CD14-positive monocyte (primary cell): ENCODE data around the gene FOS. TPM values are rescaled to one million over a fixed set of nuclear protein-coding genes. Genes with fewer than 3 reads are reported as not detected.

ENCODE experiments used
- DNase-seq, 3 donors: peaks; one replicate each; pipeline ENCODE4 v3.0.0-alpha.2; 2011 to 2022
- H2AFZ ChIP-seq: 2 replicates; pipeline ENCODE4 v1.6.0; 2012; ENCODE audit warnings: mild to moderate bottlenecking, low read depth, low read length, inconsistent platforms; ENCODE audit not compliant: insufficient read depth, poor library complexity, severe bottlenecking
- H3K27ac ChIP-seq, 2 donors: 1 replicate in 1 of 2; 2 replicates in 1 of 2; pipeline ENCODE4 v1.5.1; 2012 to 2013; ENCODE audit warnings: low read length in 2 of 2, control low read depth in 1 of 2, inconsistent platforms in 1 of 2, low read depth in 1 of 2, mild to moderate bottlenecking in 1 of 2
- H3K27me3 ChIP-seq, 2 donors: one replicate each; pipeline versions ENCODE4 v1.6.0 to v1.6.1; 2011 to 2013; ENCODE audit warnings: low read length in 2 of 2; ENCODE audit not compliant: control insufficient read depth in 2 of 2, insufficient read depth in 2 of 2
- H3K36me3 ChIP-seq, 2 donors: replicated peaks in 1 of 2; 1 replicate in 1 of 2; 2 replicates in 1 of 2; pipeline versions ENCODE4 v1.5.1 to v1.6.1; 2012 to 2013; ENCODE audit warnings: low read length in 2 of 2, control low read depth in 1 of 2, inconsistent platforms in 1 of 2, mild to moderate bottlenecking in 1 of 2; ENCODE audit not compliant: insufficient read depth in 2 of 2, control insufficient read depth in 1 of 2
- H3K4me1 ChIP-seq, 2 donors: 1 replicate in 1 of 2; 2 replicates in 1 of 2; pipeline versions ENCODE4 v1.5.1 to v1.6.1; 2012 to 2013; ENCODE audit warnings: low read length in 2 of 2, control low read depth in 1 of 2, inconsistent platforms in 1 of 2, mild to moderate bottlenecking in 1 of 2, moderate library complexity in 1 of 2; ENCODE audit not compliant: insufficient read depth in 2 of 2, control insufficient read depth in 1 of 2
- H3K4me2 ChIP-seq: replicated peaks from 2 replicates; pipeline ENCODE3; 2012; ENCODE audit warnings: low read length, moderate library complexity, mild to moderate bottlenecking; ENCODE audit not compliant: poor library complexity, severe bottlenecking; ENCODE audit errors: extremely low read depth
- H3K4me3 ChIP-seq, 3 experiments: fragments of 200-600 bp in 1 of 3; sonication (generic) in 1 of 3; replicated peaks in 1 of 3; 1 replicate in 2 of 3; 2 replicates in 1 of 3; pipeline ENCODE4 v1.5.1; 2011 to 2013; ENCODE audit warnings: low read length in 3 of 3, mild to moderate bottlenecking in 3 of 3, control low read depth in 2 of 3, low read depth in 2 of 3, inconsistent platforms in 1 of 3, moderate library complexity in 1 of 3
- H3K79me2 ChIP-seq: 2 replicates; pipeline ENCODE4 v1.6.0; 2012; ENCODE audit warnings: mild to moderate bottlenecking, control low read depth, inconsistent platforms, low read length, moderate library complexity; ENCODE audit not compliant: insufficient read depth
- H3K9ac ChIP-seq: 2 replicates; pipeline ENCODE4 v1.6.0; 2017; ENCODE audit warnings: low read length, mild to moderate bottlenecking; ENCODE audit not compliant: insufficient read depth, poor library complexity, severe bottlenecking
- H3K9me3 ChIP-seq, 2 donors: replicated peaks in 1 of 2; 1 replicate in 1 of 2; 2 replicates in 1 of 2; pipeline versions ENCODE4 v1.5.1 to v1.6.1; 2012 to 2013; ENCODE audit warnings: low read length in 2 of 2, control low read depth in 1 of 2; ENCODE audit not compliant: control insufficient read depth in 1 of 2, insufficient read depth in 1 of 2
- H4K20me1 ChIP-seq: 2 replicates; pipeline ENCODE4 v1.6.0; 2012; ENCODE audit warnings: mild to moderate bottlenecking, low read length, control low read depth, moderate library complexity; ENCODE audit not compliant: insufficient read depth
- H3K27ac Mint-ChIP-seq, 7 donors: one replicate each; pipeline ENCODE4 v1.8.0; 2020; ENCODE audit warnings: mild to moderate bottlenecking in 7 of 7, mixed read lengths in 7 of 7, moderate library complexity in 6 of 7, inconsistent platforms in 2 of 7
- H3K27me3 Mint-ChIP-seq, 3 donors: one replicate each; pipeline ENCODE4 v1.8.0; 2021 to 2022; ENCODE audit warnings: low read depth in 3 of 3, mild to moderate bottlenecking in 3 of 3, mixed read lengths in 3 of 3, moderate library complexity in 3 of 3, inconsistent platforms in 1 of 3
- H3K36me3 Mint-ChIP-seq, 2 donors: one replicate each; pipeline ENCODE4 v1.8.0; 2020; ENCODE audit warnings: mixed read lengths in 2 of 2, inconsistent platforms in 1 of 2, mild to moderate bottlenecking in 1 of 2
- H3K4me1 Mint-ChIP-seq: one replicate; pipeline ENCODE4 v1.8.0; 2020; ENCODE audit warnings: mild to moderate bottlenecking, mixed read lengths
- H3K4me3 Mint-ChIP-seq, 2 donors: one replicate each; pipeline ENCODE4 v1.8.0; 2020; ENCODE audit warnings: mild to moderate bottlenecking in 2 of 2, mixed read lengths in 2 of 2, moderate library complexity in 1 of 2
- H3K9me3 Mint-ChIP-seq, 7 donors: one replicate each; pipeline ENCODE4 v1.8.0; 2020 to 2022; ENCODE audit warnings: mixed read lengths in 7 of 7, mild to moderate bottlenecking in 6 of 7, moderate library complexity in 6 of 7, inconsistent platforms in 2 of 7
- WGBS: methylation state at CpG from one replicate; pipeline ENCODE4 v1.1.5; 2013; ENCODE audit warnings: missing lambda C conversion rate; ENCODE audit not compliant: insufficient coverage; 5-methylcytosine and 5-hydroxymethylcytosine counted together
- intact Hi-C, 2 donors: fragments of 100-400 bp; cut with micrococcal nuclease; formaldehyde crosslinking; loops; one replicate each; pipeline versions ENCODE4 v1.15.0 to v1.15.1; 2023
- polyA plus RNA-seq, 3 donors: library from polyadenylated mRNA; depleted of rRNA in 1 of 3; unstranded in 2 of 3; stranded (reverse) in 1 of 3; fragments of 300-500 nt in 2 of 3; fragments of >200 nt in 1 of 3; fragmentation: Illumina TruSeq in 2 of 3; gene quantifications; 1 replicate in 2 of 3; 2 replicates in 1 of 3; pipeline ENCODE4 v1.2.3, GENCODE V29; 2012 to 2021
- TF ChIP-seq, protein P1 (sequence below): fragments of 200-600 bp; IDR thresholded peaks from one replicate; pipeline ENCODE4 v1.8.0; 2022; ENCODE audit warnings: antibody characterized with exemption, mild to moderate bottlenecking

FOS gene
- polyA plus RNA-seq, 3 donors, result 4,403 to 5,159 (median 4,841) TPM

- 9% methylated on average over 8 of the region's 19 CpGs for WGBS
- Histone ChIP-seq H3K4me3 (peak overlapping the region; percentile 69 to 89 (median 85)), H3K4me2 (peak overlapping the region; percentile 94), H3K36me3 (no peaks in the 10 kb centered on the region), H3K79me2 (peaks cover 17% of the 10 kb centered on the region), H3K4me1 (peaks cover 72 to 74% of the 10 kb centered on the region in 2 donors), H2AFZ (peak overlapping the region; percentile 37), H3K9me3 (no peaks in the 10 kb centered on the region), H4K20me1 (no peaks in the 10 kb centered on the region), H3K27ac (peak overlapping the region; percentile 98), H3K9ac (peak overlapping the region; percentile 85), H3K27me3 (no peaks in the 10 kb centered on the region)
- Mint-ChIP-seq H3K27ac (peak overlapping the region; percentile 99 to 100 (median 100)), H3K27me3 (peaks cover 0 to 5% (median 2%) of the 10 kb centered on the region in 3 donors), H3K36me3 (peaks cover 2% of the 10 kb centered on the region in 2 donors), H3K4me3 (peak overlapping the region; percentile 82 to 86), H3K4me1 (peaks cover 62% of the 10 kb centered on the region), H3K9me3 (peaks cover 0 to 1% (median 0%) of the 10 kb centered on the region in 7 donors)
- TF ChIP-seq, protein P1, sequence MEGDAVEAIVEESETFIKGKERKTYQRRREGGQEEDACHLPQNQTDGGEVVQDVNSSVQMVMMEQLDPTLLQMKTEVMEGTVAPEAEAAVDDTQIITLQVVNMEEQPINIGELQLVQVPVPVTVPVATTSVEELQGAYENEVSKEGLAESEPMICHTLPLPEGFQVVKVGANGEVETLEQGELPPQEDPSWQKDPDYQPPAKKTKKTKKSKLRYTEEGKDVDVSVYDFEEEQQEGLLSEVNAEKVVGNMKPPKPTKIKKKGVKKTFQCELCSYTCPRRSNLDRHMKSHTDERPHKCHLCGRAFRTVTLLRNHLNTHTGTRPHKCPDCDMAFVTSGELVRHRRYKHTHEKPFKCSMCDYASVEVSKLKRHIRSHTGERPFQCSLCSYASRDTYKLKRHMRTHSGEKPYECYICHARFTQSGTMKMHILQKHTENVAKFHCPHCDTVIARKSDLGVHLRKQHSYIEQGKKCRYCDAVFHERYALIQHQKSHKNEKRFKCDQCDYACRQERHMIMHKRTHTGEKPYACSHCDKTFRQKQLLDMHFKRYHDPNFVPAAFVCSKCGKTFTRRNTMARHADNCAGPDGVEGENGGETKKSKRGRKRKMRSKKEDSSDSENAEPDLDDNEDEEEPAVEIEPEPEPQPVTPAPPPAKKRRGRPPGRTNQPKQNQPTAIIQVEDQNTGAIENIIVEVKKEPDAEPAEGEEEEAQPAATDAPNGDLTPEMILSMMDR, result peak; percentile 90
- DNase-seq, result peak; percentile 72 to 88 (median 84)
- intact Hi-C loops, result loop anchor here (2.0 to 5.0 kb wide), 5 partner anchors 17 to 118 kb away; partner anchors contain the start of genes FOS (in 1 of the 2) and TMED10 (in 1 of the 2)
These were observed 17.1 kb downstream of the FOS start for GRCh38 chr14:75295491-75296345.

- peak overlapping the region in 1 of 3 experiments; percentile 85 for H3K4me3 ChIP-seq
- H3K36me3 Mint-ChIP-seq, result peaks cover 2% of the 10 kb centered on the region in 2 donors
- intact Hi-C loops, result loop anchor here (2.0 to 5.0 kb wide), 4 partner anchors 39 to 120 kb away; partner anchors contain the start of gene TMED10 (in 1 of the 2)
- H4K20me1 ChIP-seq, result no peaks in the 10 kb centered on the region
- H3K9ac ChIP-seq, result peak overlapping the region; percentile 85
- peaks cover 17% of the 10 kb centered on the region for H3K79me2 ChIP-seq
- H3K9me3 Mint-ChIP-seq, result peaks cover 0 to 1% (median 0%) of the 10 kb centered on the region in 7 donors
- H3K36me3 ChIP-seq, result no peaks in the 10 kb centered on the region
- peaks cover 0 to 8% (median 2%) of the 10 kb centered on the region in 3 donors for H3K27me3 Mint-ChIP-seq
- H3K27ac Mint-ChIP-seq, result peak overlapping the region; percentile 99 to 100 (median 100)
- no peak overlapping the region for H2AFZ ChIP-seq
- no peaks in the 10 kb centered on the region for H3K9me3 ChIP-seq
- H3K4me1 Mint-ChIP-seq, result peaks cover 79% of the 10 kb centered on the region
- H3K4me3 Mint-ChIP-seq, result peak overlapping the region; percentile 82 to 84
- TF ChIP-seq, protein P1, result no peak
- H3K4me1 ChIP-seq, result peaks cover 90 to 92% of the 10 kb centered on the region in 2 donors
- peak overlapping the region; percentile 94 for H3K4me2 ChIP-seq
- DNase-seq, result peak; percentile 87 to 96 (median 94)
- H3K27me3 ChIP-seq, result no peaks in the 10 kb centered on the region
- H3K27ac ChIP-seq, result peak overlapping the region; percentile 98
- 96% methylated on average over 4 of the region's 10 CpGs for WGBS
These were observed 18.9 kb downstream of the FOS start for GRCh38 chr14:75297411-75298040.
